ENCODE data around the gene SPOCD1.

Gene SPOCD1

GRCh38 chr1:31756578-31756977 is 59.2 kb downstream of the SPOCD1 start:
- Histone ChIP-seq H4K12ac (ENCODE audit: low read depth, low read length) (no peak overlapping the region), H3K27ac (ENCODE audit: low read depth, low read length) (no peak overlapping the region), H2BK120ac (ENCODE audit: insufficient read depth, low read length, poor library complexity) (no peak overlapping the region), H3K9me3 (ENCODE audit: insufficient read depth, low read depth, low read length) (peaks cover 4% of the 10 kb centered on the region), H3K36me3 (ENCODE audit: control insufficient read depth in 1 of 2, insufficient read depth in 2 of 2, low read length in 2 of 2) (no peaks in the 10 kb centered on the region), H3K23ac (ENCODE audit: low read length) (no peak overlapping the region), H3K4me2 (ENCODE audit: low read length) (no peak overlapping the region), H3K4me1 (ENCODE audit: control insufficient read depth in 1 of 2, insufficient read depth in 2 of 2, low read length in 2 of 2) (peaks cover 35 to 39% of the 10 kb centered on the region in 2 experiments), H2BK5ac (ENCODE audit: low read depth, low read length, poor library complexity) (no peak overlapping the region), H2AFZ (ENCODE audit: insufficient read depth, low read length, poor library complexity) (no peak overlapping the region), H3K4ac (ENCODE audit: low read depth, low read length) (no peak overlapping the region), H4K91ac (ENCODE audit: low read depth, low read length) (no peak overlapping the region), H3K9ac (ENCODE audit: low read length) (no peak overlapping the region), H3K4me3 (ENCODE audit: low read depth, low read length) (no peak overlapping the region), H3K27me3 (ENCODE audit: insufficient read depth, low read length) (no peaks in the 10 kb centered on the region), H4K8ac (ENCODE audit: low read depth, low read length) (no peak overlapping the region), H2AK5ac (ENCODE audit: low read length) (peak overlapping the region; percentile 61), H3K14ac (ENCODE audit: low read length) (no peak overlapping the region), H3K18ac (ENCODE audit: low read length) (no peak overlapping the region), H3K79me2 (ENCODE audit: control insufficient read depth, insufficient read depth, low read length, poor library complexity) (peaks cover 2% of the 10 kb centered on the region), H3K79me1 (ENCODE audit: low read length) (peaks cover 14% of the 10 kb centered on the region), H2BK12ac (ENCODE audit: low read length) (peak overlapping the region; percentile 20)
- no CpG with 5 or more reads among the region's 13 CpGs for WGBS (ENCODE audit: extremely low coverage, insufficient coverage, insufficient read length)
- no peak for DNase-seq

GRCh38 chr1:31755850-31756492 is 59.9 kb downstream of the SPOCD1 start:
- Histone ChIP-seq H3K79me1 (ENCODE audit: low read length) (peaks cover 9% of the 10 kb centered on the region), H4K91ac (ENCODE audit: low read depth, low read length) (peak overlapping the region; percentile 20), H3K27me3 (ENCODE audit: insufficient read depth, low read length) (no peaks in the 10 kb centered on the region), H3K79me2 (ENCODE audit: control insufficient read depth, insufficient read depth, low read length, poor library complexity) (peaks cover 2% of the 10 kb centered on the region), H4K8ac (ENCODE audit: low read depth, low read length) (no peak overlapping the region), H3K14ac (ENCODE audit: low read length) (peak overlapping the region; percentile 23), H3K23ac (ENCODE audit: low read length) (no peak overlapping the region), H3K36me3 (ENCODE audit: control insufficient read depth in 1 of 2, insufficient read depth in 2 of 2, low read length in 2 of 2) (no peaks in the 10 kb centered on the region), H2BK120ac (ENCODE audit: insufficient read depth, low read length, poor library complexity) (peak overlapping the region; percentile 7), H2AK5ac (ENCODE audit: low read length) (peak overlapping the region; percentile 61), H3K27ac (ENCODE audit: low read depth, low read length) (peak overlapping the region; percentile 30), H3K18ac (ENCODE audit: low read length) (peak overlapping the region; percentile 19), H4K12ac (ENCODE audit: low read depth, low read length) (no peak overlapping the region), H3K4ac (ENCODE audit: low read depth, low read length) (no peak overlapping the region), H2BK12ac (ENCODE audit: low read length) (peak overlapping the region; percentile 20), H3K9ac (ENCODE audit: low read length) (no peak overlapping the region), H3K9me3 (ENCODE audit: insufficient read depth, low read depth, low read length) (peaks cover 4% of the 10 kb centered on the region), H3K4me2 (ENCODE audit: low read length) (no peak overlapping the region), H3K4me1 (ENCODE audit: control insufficient read depth in 1 of 2, insufficient read depth in 2 of 2, low read length in 2 of 2) (peaks cover 29 to 33% of the 10 kb centered on the region in 2 experiments), H3K4me3 (ENCODE audit: low read depth, low read length) (no peak overlapping the region), H2AFZ (ENCODE audit: insufficient read depth, low read length, poor library complexity) (no peak overlapping the region), H2BK5ac (ENCODE audit: low read depth, low read length, poor library complexity) (no peak overlapping the region)
- no CpG with 5 or more reads among the region's 30 CpGs for WGBS (ENCODE audit: extremely low coverage, insufficient coverage, insufficient read length)
- peak; percentile 75 to 82 for DNase-seq

GRCh38 chr1:31755197-31755611 is 60.6 kb downstream of the SPOCD1 start:
- no peaks in the 10 kb centered on the region for H3K36me3 ChIP-seq (ENCODE audit: control insufficient read depth in 1 of 2, insufficient read depth in 2 of 2, low read length in 2 of 2)

GRCh38 chr1:31754397-31754796 is 61.4 kb downstream of the SPOCD1 start:
- Histone ChIP-seq H3K4ac (ENCODE audit: low read depth, low read length) (no peak overlapping the region), H3K4me2 (ENCODE audit: low read length) (no peak overlapping the region), H3K9me3 (ENCODE audit: insufficient read depth, low read depth, low read length) (peaks cover 4% of the 10 kb centered on the region), H3K9ac (ENCODE audit: low read length) (no peak overlapping the region), H2BK5ac (ENCODE audit: low read depth, low read length, poor library complexity) (no peak overlapping the region), H3K36me3 (ENCODE audit: control insufficient read depth in 1 of 2, insufficient read depth in 2 of 2, low read length in 2 of 2) (no peaks in the 10 kb centered on the region), H4K8ac (ENCODE audit: low read depth, low read length) (no peak overlapping the region), H3K27me3 (ENCODE audit: insufficient read depth, low read length) (no peaks in the 10 kb centered on the region), H3K18ac (ENCODE audit: low read length) (no peak overlapping the region), H3K27ac (ENCODE audit: low read depth, low read length) (no peak overlapping the region), H3K79me2 (ENCODE audit: control insufficient read depth, insufficient read depth, low read length, poor library complexity) (no peaks in the 10 kb centered on the region), H3K23ac (ENCODE audit: low read length) (no peak overlapping the region), H3K14ac (ENCODE audit: low read length) (peak overlapping the region; percentile 4), H3K4me3 (ENCODE audit: low read depth, low read length) (no peak overlapping the region), H3K79me1 (ENCODE audit: low read length) (peaks cover 3% of the 10 kb centered on the region), H2BK12ac (ENCODE audit: low read length) (peak overlapping the region; percentile 29), H3K4me1 (ENCODE audit: control insufficient read depth in 1 of 2, insufficient read depth in 2 of 2, low read length in 2 of 2) (peaks cover 24 to 26% of the 10 kb centered on the region in 2 experiments), H2BK120ac (ENCODE audit: insufficient read depth, low read length, poor library complexity) (no peak overlapping the region), H2AK5ac (ENCODE audit: low read length) (no peak overlapping the region), H4K91ac (ENCODE audit: low read depth, low read length) (no peak overlapping the region), H4K12ac (ENCODE audit: low read depth, low read length) (no peak overlapping the region), H2AFZ (ENCODE audit: insufficient read depth, low read length, poor library complexity) (no peak overlapping the region)
- no peak for DNase-seq
- no CpG with 5 or more reads among the region's 15 CpGs for WGBS (ENCODE audit: extremely low coverage, insufficient coverage, insufficient read length)

More at GRCh38 chr1:31755197-31755611, 60.6 kb downstream of the SPOCD1 start:
- Histone ChIP-seq H3K27ac (ENCODE audit: low read depth, low read length) (peak overlapping the region; percentile 55), H3K4ac (ENCODE audit: low read depth, low read length) (no peak overlapping the region), H3K4me2 (ENCODE audit: low read length) (peak overlapping the region; percentile 6), H3K79me1 (ENCODE audit: low read length) (peaks cover 4% of the 10 kb centered on the region), H4K91ac (ENCODE audit: low read depth, low read length) (peak overlapping the region; percentile 0), H3K9ac (ENCODE audit: low read length) (no peak overlapping the region), H2BK5ac (ENCODE audit: low read depth, low read length, poor library complexity) (no peak overlapping the region), H2AK5ac (ENCODE audit: low read length) (no peak overlapping the region), H3K4me3 (ENCODE audit: low read depth, low read length) (no peak overlapping the region), H3K18ac (ENCODE audit: low read length) (peak overlapping the region; percentile 10), H3K79me2 (ENCODE audit: control insufficient read depth, insufficient read depth, low read length, poor library complexity) (no peaks in the 10 kb centered on the region), H3K9me3 (ENCODE audit: insufficient read depth, low read depth, low read length) (peaks cover 4% of the 10 kb centered on the region), H2AFZ (ENCODE audit: insufficient read depth, low read length, poor library complexity) (no peak overlapping the region), H3K14ac (ENCODE audit: low read length) (no peak overlapping the region), H2BK12ac (ENCODE audit: low read length) (no peak overlapping the region), H4K8ac (ENCODE audit: low read depth, low read length) (peak overlapping the region; percentile 23), H3K4me1 (ENCODE audit: control insufficient read depth in 1 of 2, insufficient read depth in 2 of 2, low read length in 2 of 2) (peaks cover 28 to 32% of the 10 kb centered on the region in 2 experiments), H3K23ac (ENCODE audit: low read length) (no peak overlapping the region), H2BK120ac (ENCODE audit: insufficient read depth, low read length, poor library complexity) (peak overlapping the region; percentile 4), H3K27me3 (ENCODE audit: insufficient read depth, low read length) (no peaks in the 10 kb centered on the region), H4K12ac (ENCODE audit: low read depth, low read length) (no peak overlapping the region)
- peak; percentile 97 for DNase-seq
- WGBS (ENCODE audit: extremely low coverage, insufficient coverage, insufficient read length): no CpG with 5 or more reads among the region's 9 CpGs

Measured in trophoblast cell (in vitro differentiated cells and primary cell).